HEK293 (cell line): Measurements from ENCODE around the gene LNPEP.

Experiments
- CTCF ChIA-PET: fragments of 350-600 bp; formaldehyde crosslinking; extraction: SDS; loops from one replicate; lab custom pipeline; 2021; ENCODE audit warnings: antibody characterized with exemption; lab: Yijun Ruan, JAX
- POLR2A ChIA-PET: fragments of 300-600 bp; formaldehyde crosslinking; extraction: SDS; loops from one replicate; lab custom pipeline; 2020; ENCODE audit warnings: antibody characterized with exemption, inconsistent platforms; lab: Yijun Ruan, JAX
- H3K27ac ChIP-seq: fragments of 200-500 bp; sonication (Bioruptor generic); 2 replicates; pipeline ENCODE4 v1.5.1; 2014; ENCODE audit warnings: low read depth, low read length, control low read depth, inconsistent platforms; ENCODE audit errors: extremely low read depth
- H3K36me3 ChIP-seq, 2 experiments: fragments of 200-500 bp in 1 of 2; sonication (Bioruptor generic) in 1 of 2; 1 replicate in 1 of 2; 2 replicates in 1 of 2; pipeline ENCODE4 v1.5.1; 2014 to 2017; ENCODE audit warnings: inconsistent platforms in 2 of 2, low read length in 2 of 2; ENCODE audit not compliant: control insufficient read depth in 2 of 2, insufficient read depth in 1 of 2
- H3K4me1 ChIP-seq: fragments of 200-500 bp; sonication (Bioruptor generic); 2 replicates; pipeline ENCODE4 v1.5.1; 2014; ENCODE audit warnings: mild to moderate bottlenecking, low read length, inconsistent platforms; ENCODE audit not compliant: control insufficient read depth, insufficient read depth
- H3K4me3 ChIP-seq: 2 replicates; pipeline ENCODE4 v1.5.1; 2011; ENCODE audit warnings: low read depth, mild to moderate bottlenecking, control low read depth, low read length, moderate library complexity
- H3K9me3 ChIP-seq: fragments of 200-500 bp; sonication (Bioruptor generic); 2 replicates; pipeline ENCODE4 v1.5.1; 2014; ENCODE audit warnings: low read depth, low read length, inconsistent platforms; ENCODE audit not compliant: control insufficient read depth, insufficient read depth
- FEZF1 ChIP-seq: fragments of 450-650 bp; formaldehyde crosslinking; IDR thresholded peaks from 2 replicates; pipeline ENCODE4 v1.5.1; 2016; ENCODE audit warnings: missing biosample characterization, missing genetic modification characterization
- GLI4 ChIP-seq: fragments of 450-650 bp; formaldehyde crosslinking; IDR thresholded peaks from 2 replicates; pipeline ENCODE4 v1.5.1; 2016; ENCODE audit warnings: missing biosample characterization, missing genetic modification characterization
- TRIM28 ChIP-seq: IDR thresholded peaks from 2 replicates; pipeline ENCODE4 v1.6.1; 2011; ENCODE audit warnings: low read length, control low read depth, borderline replicate concordance
- WT1 ChIP-seq: fragments of 450-650 bp; formaldehyde crosslinking; IDR thresholded peaks from 2 replicates; pipeline ENCODE4 v1.5.1; 2016; ENCODE audit warnings: missing biosample characterization, missing genetic modification characterization
- ZBTB21 ChIP-seq: fragments of 450-650 bp; formaldehyde crosslinking; IDR thresholded peaks from 2 replicates; pipeline ENCODE4 v1.5.1; 2017; ENCODE audit warnings: missing biosample characterization, missing genetic modification characterization
- ZBTB48 ChIP-seq: fragments of 450-650 bp; formaldehyde crosslinking; IDR thresholded peaks from 2 replicates; pipeline ENCODE4 v1.5.1; 2016; ENCODE audit warnings: missing biosample characterization, missing genetic modification characterization
- ZNF146 ChIP-seq: fragments of 450-650 bp; formaldehyde crosslinking; IDR thresholded peaks from 2 replicates; pipeline ENCODE4 v1.5.1; 2016; ENCODE audit warnings: missing biosample characterization, missing genetic modification characterization
- ZNF184 ChIP-seq: fragments of 450-650 bp; IDR thresholded peaks from 2 replicates; pipeline ENCODE4 v1.5.1; 2018; ENCODE audit warnings: missing biosample characterization, mild to moderate bottlenecking, missing genetic modification characterization
- ZNF2 ChIP-seq: fragments of 450-650 bp; formaldehyde crosslinking; IDR thresholded peaks from 2 replicates; pipeline ENCODE4 v1.5.1; 2016; ENCODE audit warnings: missing biosample characterization, missing genetic modification characterization
- ZNF221 ChIP-seq: fragments of 450-650 bp; formaldehyde crosslinking; IDR thresholded peaks from 2 replicates; pipeline ENCODE4 v1.5.1; 2017; ENCODE audit warnings: missing biosample characterization, missing genetic modification characterization, borderline replicate concordance
- ZNF426 ChIP-seq: fragments of 450-650 bp; formaldehyde crosslinking; IDR thresholded peaks from 2 replicates; pipeline ENCODE4 v1.5.1; 2017; ENCODE audit warnings: missing biosample characterization, missing genetic modification characterization, mild to moderate bottlenecking, inconsistent platforms, moderate library complexity
- ZNF433 ChIP-seq: fragments of 450-650 bp; formaldehyde crosslinking; IDR thresholded peaks from 2 replicates; pipeline ENCODE4 v1.5.1; 2016; ENCODE audit warnings: missing biosample characterization, missing genetic modification characterization, low read depth
- ZNF514 ChIP-seq: fragments of 450-650 bp; formaldehyde crosslinking; IDR thresholded peaks from 2 replicates; pipeline ENCODE4 v1.5.1; 2016; ENCODE audit warnings: missing biosample characterization, missing genetic modification characterization
- ZNF530 ChIP-seq: fragments of 450-650 bp; formaldehyde crosslinking; IDR thresholded peaks from 2 replicates; pipeline ENCODE4 v1.5.1; 2016; ENCODE audit warnings: low read depth, missing biosample characterization, missing genetic modification characterization
- ZNF548 ChIP-seq: fragments of 450-650 bp; formaldehyde crosslinking; IDR thresholded peaks from 2 replicates; pipeline ENCODE4 v1.5.1; 2016; ENCODE audit warnings: missing biosample characterization, missing genetic modification characterization
- ZNF664 ChIP-seq: fragments of 450-650 bp; formaldehyde crosslinking; IDR thresholded peaks from 2 replicates; pipeline ENCODE4 v1.5.1; 2016; ENCODE audit warnings: missing biosample characterization, missing genetic modification characterization
- TF ChIP-seq, protein P1 (sequence below): sonication (generic); formaldehyde crosslinking; IDR thresholded peaks from 2 replicates; pipeline ENCODE4 v1.8.1; 2022; ENCODE audit warnings: mild to moderate bottlenecking, moderate library complexity, missing genetic modification reagents
- TF ChIP-seq, protein P2 (sequence below): fragments of 450-650 bp; formaldehyde crosslinking; IDR thresholded peaks from 2 replicates; pipeline ENCODE4 v1.5.1; 2016; ENCODE audit warnings: missing biosample characterization, missing genetic modification characterization, borderline replicate concordance

The LNPEP gene

DNA sequence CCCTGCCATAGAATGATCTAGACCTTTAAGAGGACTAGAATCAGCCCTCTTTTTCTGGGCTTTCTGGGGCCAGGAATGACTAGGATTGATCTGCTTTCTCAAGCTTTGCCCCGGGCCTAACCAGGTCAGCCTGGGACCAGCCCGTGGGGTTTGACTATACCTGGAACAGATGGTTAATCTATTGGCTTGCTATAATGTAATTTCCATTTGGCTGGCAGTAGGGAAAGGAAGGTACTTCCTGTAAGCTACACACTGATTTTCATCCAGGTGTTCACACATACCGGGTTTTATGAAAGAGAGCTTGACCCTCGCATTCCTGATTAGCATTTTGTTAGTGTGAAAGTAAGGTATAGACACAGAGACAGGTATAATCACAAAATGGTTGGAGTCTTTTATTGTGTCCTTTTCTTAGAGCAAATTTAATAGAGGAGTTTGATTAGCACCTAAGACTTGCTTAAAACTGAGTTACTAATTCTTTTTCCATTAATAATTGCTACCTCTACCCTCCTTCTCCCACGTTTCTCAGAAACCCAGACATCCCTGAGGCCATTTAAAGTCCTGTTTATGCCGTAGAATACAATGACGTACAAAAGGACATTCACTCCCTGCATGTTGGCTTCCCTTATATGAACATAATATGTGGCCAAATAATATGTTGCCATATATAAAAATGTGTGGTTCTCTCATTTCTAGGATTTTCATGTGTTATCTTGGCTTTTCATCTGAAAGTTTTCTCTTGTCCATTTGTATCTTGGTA, 17.3 kb downstream of the LNPEP start:
- H3K9me3 ChIP-seq = no peaks in the 10 kb centered on the region
- no peak overlapping the region for H3K27ac ChIP-seq
- POLR2A ChIA-PET = no interaction called here
- CTCF ChIA-PET = interaction anchor here (1.0 kb wide), 1 partner anchor 148 kb away, joined by 3 read pairs; no protein-coding TSS in a partner anchor
- H3K36me3 ChIP-seq = no peaks in the 10 kb centered on the region
- no peak for TF ChIP-seq ZBTB48 (tag by site-specific recombination)
- TF ChIP-seq ZNF548 = no peak
- no peak for TF ChIP-seq WT1 (tag by site-specific recombination)
- H3K4me1 ChIP-seq = 0 out of 2 replicates have a peak, but pooled peaks cover 2% of the 10 kb centered on the region
- no peak overlapping the region for H3K4me3 ChIP-seq

DNA sequence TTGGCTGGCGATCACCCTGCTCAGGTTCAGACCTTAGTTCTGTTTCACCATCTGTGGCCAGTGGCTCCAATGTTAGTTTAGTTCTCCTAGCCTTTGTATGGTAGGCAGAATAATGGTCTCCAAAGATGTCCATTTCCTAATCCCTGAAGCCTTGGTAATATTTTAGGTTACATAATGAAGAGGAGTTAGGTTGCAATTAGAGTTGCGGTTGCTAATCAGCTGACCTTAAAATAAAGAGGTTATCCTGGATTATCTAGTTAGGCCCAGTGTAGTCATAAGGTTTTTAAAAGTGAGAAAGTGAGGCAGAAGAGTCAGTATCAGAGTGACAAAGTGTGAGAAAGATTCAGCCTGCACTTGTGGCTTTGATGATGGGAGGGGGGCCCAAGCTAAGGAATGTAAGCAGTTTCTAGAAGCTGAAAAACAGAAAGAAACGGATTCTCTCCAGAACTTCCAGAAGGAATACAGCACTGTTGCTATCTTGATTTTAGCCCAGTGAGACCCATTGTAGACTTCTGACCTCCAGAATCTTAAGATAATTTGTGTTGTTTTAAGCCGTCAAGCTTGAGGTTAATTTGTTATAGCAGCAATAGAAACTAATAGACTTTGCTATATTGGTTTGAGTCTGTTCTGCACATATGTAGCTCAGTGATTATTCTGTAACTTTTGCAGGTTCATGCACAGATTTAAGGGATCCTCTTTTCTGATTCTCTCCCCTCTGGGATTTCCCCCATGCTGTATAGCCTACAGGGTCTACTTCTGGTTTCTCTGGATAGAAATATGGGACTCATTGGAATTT, 21.6 kb downstream of the LNPEP start:
- no peak for TF ChIP-seq ZNF664 (tag by site-specific recombination)
- no peak for TF ChIP-seq ZNF433
- TF ChIP-seq TRIM28 = peak; percentile 50; the same call in 1 of the 2 replicates
- no peak for TF ChIP-seq ZNF2
- no peak for TF ChIP-seq ZNF530 (tag by site-specific recombination)
- TF ChIP-seq, all 188 proteins: peak for 1
- Histone ChIP-seq H3K27ac (no peak overlapping the region), H3K4me3 (no peak overlapping the region), H3K9me3 (no peaks in the 10 kb centered on the region), H3K36me3 (no peaks in the 10 kb centered on the region), H3K4me1 (peaks cover 8% of the 10 kb centered on the region; the same call in 1 of the 2 replicates)
- ChIA-PET POLR2A (no interaction called here), CTCF (interaction anchor here (0.6 to 1.2 kb wide), 4 partner anchors 13 to 39 kb away, joined by 3 to 7 read pairs (median 3); no protein-coding TSS in a partner anchor)

DNA sequence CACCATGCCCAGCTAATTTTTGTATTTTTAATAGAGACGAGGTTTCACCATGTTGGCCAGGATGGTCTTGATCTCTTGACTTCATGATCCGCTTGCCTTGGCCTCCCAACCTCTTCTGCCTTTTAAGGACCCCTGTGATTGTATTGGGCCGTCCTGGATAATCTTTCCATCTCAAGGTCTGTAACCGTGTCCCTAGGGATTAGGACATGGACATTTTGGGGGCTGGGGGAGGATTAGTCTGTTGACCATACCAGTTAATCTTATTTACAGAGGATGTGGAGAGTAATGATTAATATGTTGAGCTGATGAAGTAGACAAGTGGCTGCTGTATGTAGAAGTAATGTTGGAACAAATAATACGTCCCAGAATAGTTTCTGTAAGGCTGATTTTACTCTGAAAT, 23.1 kb downstream of the LNPEP start:
- H3K4me1 ChIP-seq = peaks cover 21% of the 10 kb centered on the region
- CTCF ChIA-PET = interaction anchor here (0.7 kb wide), 1 partner anchor 90 kb away, joined by 3 read pairs; no protein-coding TSS in a partner anchor
- TF ChIP-seq ZNF221 (tag by site-specific recombination) = no peak
- TF ChIP-seq FEZF1 (tag by site-specific recombination) = no peak
- no peak for TF ChIP-seq ZNF514 (tag by site-specific recombination)
- TF ChIP-seq ZNF184 (tag by site-specific recombination) = no peak
- TF ChIP-seq, protein P1, sequence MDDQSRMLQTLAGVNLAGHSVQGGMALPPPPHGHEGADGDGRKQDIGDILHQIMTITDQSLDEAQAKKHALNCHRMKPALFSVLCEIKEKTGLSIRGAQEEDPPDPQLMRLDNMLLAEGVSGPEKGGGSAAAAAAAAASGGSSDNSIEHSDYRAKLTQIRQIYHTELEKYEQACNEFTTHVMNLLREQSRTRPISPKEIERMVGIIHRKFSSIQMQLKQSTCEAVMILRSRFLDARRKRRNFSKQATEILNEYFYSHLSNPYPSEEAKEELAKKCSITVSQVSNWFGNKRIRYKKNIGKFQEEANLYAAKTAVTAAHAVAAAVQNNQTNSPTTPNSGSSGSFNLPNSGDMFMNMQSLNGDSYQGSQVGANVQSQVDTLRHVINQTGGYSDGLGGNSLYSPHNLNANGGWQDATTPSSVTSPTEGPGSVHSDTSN (CRISPR knock-in tag) = no peak
- TF ChIP-seq ZBTB21 (tag by site-specific recombination) = no peak
- TF ChIP-seq GLI4 = no peak
- no peak for TF ChIP-seq ZNF426 (tag by site-specific recombination)
- no peak for TF ChIP-seq ZNF146 (tag by site-specific recombination)
- TF ChIP-seq, protein P2, sequence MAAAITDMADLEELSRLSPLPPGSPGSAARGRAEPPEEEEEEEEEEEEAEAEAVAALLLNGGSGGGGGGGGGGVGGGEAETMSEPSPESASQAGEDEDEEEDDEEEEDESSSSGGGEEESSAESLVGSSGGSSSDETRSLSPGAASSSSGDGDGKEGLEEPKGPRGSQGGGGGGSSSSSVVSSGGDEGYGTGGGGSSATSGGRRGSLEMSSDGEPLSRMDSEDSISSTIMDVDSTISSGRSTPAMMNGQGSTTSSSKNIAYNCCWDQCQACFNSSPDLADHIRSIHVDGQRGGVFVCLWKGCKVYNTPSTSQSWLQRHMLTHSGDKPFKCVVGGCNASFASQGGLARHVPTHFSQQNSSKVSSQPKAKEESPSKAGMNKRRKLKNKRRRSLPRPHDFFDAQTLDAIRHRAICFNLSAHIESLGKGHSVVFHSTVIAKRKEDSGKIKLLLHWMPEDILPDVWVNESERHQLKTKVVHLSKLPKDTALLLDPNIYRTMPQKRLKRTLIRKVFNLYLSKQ (tag by site-specific recombination) = no peak
- TF ChIP-seq, all 188 proteins: peak for 0
- H3K36me3 ChIP-seq = no peaks in the 10 kb centered on the region
- no peak overlapping the region for H3K4me3 ChIP-seq
- no peaks in the 10 kb centered on the region for H3K9me3 ChIP-seq
- H3K27ac ChIP-seq = no peak overlapping the region
- POLR2A ChIA-PET = no interaction called here
